ENCODE measurements around the gene TTC9C. TPM values are rescaled to one million over a fixed set of nuclear protein-coding genes. Genes with fewer than 3 reads are reported as not detected.
A peak's percentile ranks its signal among the peaks of the same experiment; 100 is the strongest.

Gene TTC9C
- total and polyA plus RNA-seq, 2 of the 8 experiments (the other 6 are each of a cell fraction or from before 2014, with no cell fraction given): 25.4 to 34.1 TPM

DNA sequence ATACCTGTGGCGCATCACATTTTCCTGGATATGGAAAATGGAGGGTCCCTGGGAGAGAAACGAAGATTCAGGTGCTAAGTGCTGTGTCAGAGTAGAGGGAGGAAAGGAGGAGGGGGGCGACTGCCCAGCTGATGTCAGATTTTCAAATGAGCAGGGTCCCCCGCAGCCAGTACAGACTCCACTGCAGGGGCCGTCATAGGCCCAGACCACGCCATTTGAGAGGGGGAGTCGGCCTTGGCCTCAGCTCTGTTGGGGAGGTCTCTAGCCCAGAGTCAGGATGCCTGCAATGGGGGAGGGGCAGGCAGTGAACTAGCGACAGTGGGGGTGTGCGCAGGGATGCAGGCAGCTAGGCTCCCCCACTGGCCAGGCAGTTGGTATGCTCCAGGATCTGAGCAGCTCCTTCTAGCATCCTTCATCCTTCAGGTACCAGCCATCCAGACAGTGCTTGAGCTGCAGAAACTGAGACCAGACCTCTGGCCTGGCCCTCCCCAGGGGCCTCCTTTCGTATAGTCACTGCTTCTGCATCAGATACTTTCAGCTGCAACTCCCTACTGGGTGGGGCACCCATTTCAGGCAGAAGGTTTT lies 20.9 kb upstream of the TTC9C start, which contains the start of the genes BSCL2 and GNG3 (continued):
- TF ChIP-seq SIX5 (IDR thresholded peaks at IDR 0.05; ENCODE audit: low read depth, low read length): peak; percentile 68
- peak; percentile 99 for TF ChIP-seq JUND (IDR thresholded peaks at IDR 0.05; ENCODE audit: low read length)
- TF ChIP-seq, protein P1, sequence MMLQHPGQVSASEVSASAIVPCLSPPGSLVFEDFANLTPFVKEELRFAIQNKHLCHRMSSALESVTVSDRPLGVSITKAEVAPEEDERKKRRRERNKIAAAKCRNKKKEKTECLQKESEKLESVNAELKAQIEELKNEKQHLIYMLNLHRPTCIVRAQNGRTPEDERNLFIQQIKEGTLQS (IDR thresholded peaks at IDR 0.05; ENCODE audit: insufficient read depth, low read depth, low read length): no peak
- TF ChIP-seq KDM1A (IDR thresholded peaks at IDR 0.05; ENCODE audit: borderline replicate concordance, low read length): peak; percentile 77; the same call in 1 of the 2 replicates
- TF ChIP-seq, protein P2, sequence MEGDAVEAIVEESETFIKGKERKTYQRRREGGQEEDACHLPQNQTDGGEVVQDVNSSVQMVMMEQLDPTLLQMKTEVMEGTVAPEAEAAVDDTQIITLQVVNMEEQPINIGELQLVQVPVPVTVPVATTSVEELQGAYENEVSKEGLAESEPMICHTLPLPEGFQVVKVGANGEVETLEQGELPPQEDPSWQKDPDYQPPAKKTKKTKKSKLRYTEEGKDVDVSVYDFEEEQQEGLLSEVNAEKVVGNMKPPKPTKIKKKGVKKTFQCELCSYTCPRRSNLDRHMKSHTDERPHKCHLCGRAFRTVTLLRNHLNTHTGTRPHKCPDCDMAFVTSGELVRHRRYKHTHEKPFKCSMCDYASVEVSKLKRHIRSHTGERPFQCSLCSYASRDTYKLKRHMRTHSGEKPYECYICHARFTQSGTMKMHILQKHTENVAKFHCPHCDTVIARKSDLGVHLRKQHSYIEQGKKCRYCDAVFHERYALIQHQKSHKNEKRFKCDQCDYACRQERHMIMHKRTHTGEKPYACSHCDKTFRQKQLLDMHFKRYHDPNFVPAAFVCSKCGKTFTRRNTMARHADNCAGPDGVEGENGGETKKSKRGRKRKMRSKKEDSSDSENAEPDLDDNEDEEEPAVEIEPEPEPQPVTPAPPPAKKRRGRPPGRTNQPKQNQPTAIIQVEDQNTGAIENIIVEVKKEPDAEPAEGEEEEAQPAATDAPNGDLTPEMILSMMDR (IDR thresholded peaks at IDR 0.05; ENCODE audit: control extremely low read depth in 1 of 3, insufficient read depth in 1 of 3, low read depth in 1 of 3, low read length in 3 of 3): no peak
- no peak for TF ChIP-seq PHF8 (conservative IDR thresholded peaks at IDR 0.05; ENCODE audit: low read depth, low read length)
- peak; percentile 42 for TF ChIP-seq TAF7 (optimal IDR thresholded peaks at IDR 0.05; ENCODE audit: borderline replicate concordance, low read depth, low read length)
- peak; percentile 68; the same call in 1 of the 2 replicates for TF ChIP-seq TBP (IDR thresholded peaks at IDR 0.05; ENCODE audit: low read depth, low read length)
- no peak for TF ChIP-seq RNF2 (IDR thresholded peaks at IDR 0.05; ENCODE audit: borderline replicate concordance, low read depth, low read length, missing control alignments, poor library complexity, severe bottlenecking)
- no peak; a peak in 1 of 4 replicates for TF ChIP-seq HDAC2 (IDR thresholded peaks at IDR 0.05; ENCODE audit: borderline replicate concordance in 1 of 2, low read depth in 2 of 2, low read length in 2 of 2)
- peak; percentile 95 for TF ChIP-seq SP1 (IDR thresholded peaks at IDR 0.05; ENCODE audit: low read depth, low read length)
- TF ChIP-seq GTF2F1 (IDR thresholded peaks at IDR 0.05; ENCODE audit: borderline replicate concordance, low read depth, low read length): no peak
- TF ChIP-seq CEBPB (IDR thresholded peaks at IDR 0.05; ENCODE audit: low read depth, low read length): no peak
- TF ChIP-seq SUZ12 (IDR thresholded peaks at IDR 0.05; ENCODE audit: low read length): no peak
- peak; percentile 100 for TF ChIP-seq CHD1 (IDR thresholded peaks at IDR 0.05; ENCODE audit: low read depth, low read length)
- TF ChIP-seq JUN (IDR thresholded peaks at IDR 0.05; ENCODE audit: low read depth, low read length): no peak; the same call in 1 of the 2 replicates
- TF ChIP-seq SP4 (IDR thresholded peaks at IDR 0.05; ENCODE audit: low read length): peak; percentile 80; the same call in 1 of the 2 replicates
- no peak for TF ChIP-seq POLR2A (IDR thresholded peaks at IDR 0.05; ENCODE audit: control extremely low read depth in 1 of 2, low read depth in 2 of 2, low read length in 2 of 2)
- TF ChIP-seq FOSL1 (IDR thresholded peaks at IDR 0.05; ENCODE audit: insufficient read depth, low read depth, low read length): no peak
- peak; percentile 61; the same call in 1 of the 2 replicates for TF ChIP-seq TCF12 (IDR thresholded peaks at IDR 0.05; ENCODE audit: low read depth, low read length)
- no peak for TF ChIP-seq EZH2 (IDR thresholded peaks at IDR 0.05; ENCODE audit: low read depth, low read length, severe bottlenecking)
- TF ChIP-seq ZNF274 (IDR thresholded peaks at IDR 0.05; ENCODE audit: borderline replicate concordance, extremely low read depth, low read length): no peak

Measured in H1 (cell line).